ENCODE data around the gene GCDH.

- TF ChIP-seq PATZ1 (CRISPR knock-in tag; IDR thresholded peaks at IDR 0.05; ENCODE audit: borderline replicate concordance): no peak
- TF ChIP-seq ZFP3 (CRISPR knock-in tag; IDR thresholded peaks at IDR 0.05): no peak
- TF ChIP-seq ZNF70 (CRISPR knock-in tag; IDR thresholded peaks at IDR 0.05): no peak
- TF ChIP-seq CREB5 (CRISPR knock-in tag; IDR thresholded peaks at IDR 0.05; ENCODE audit: low read depth): no peak
- TF ChIP-seq RARB (CRISPR knock-in tag; IDR thresholded peaks at IDR 0.05): no peak
- TF ChIP-seq ZFP30 (CRISPR knock-in tag; IDR thresholded peaks at IDR 0.05): no peak
- TF ChIP-seq SNAI2 (CRISPR knock-in tag; IDR thresholded peaks at IDR 0.05): no peak
- no peak for TF ChIP-seq POU6F1 (CRISPR knock-in tag; IDR thresholded peaks at IDR 0.05; ENCODE audit: borderline replicate concordance, low read depth)
- no peak for TF ChIP-seq TSHZ2 (CRISPR knock-in tag; IDR thresholded peaks at IDR 0.05)
- no peak for TF ChIP-seq CSRNP3 (CRISPR knock-in tag; IDR thresholded peaks at IDR 0.05)
- TF ChIP-seq ZNF565 (CRISPR knock-in tag; conservative IDR thresholded peaks at IDR 0.05; ENCODE audit: low read depth): no peak
- TF ChIP-seq PPARA (CRISPR knock-in tag; IDR thresholded peaks at IDR 0.05; ENCODE audit: borderline replicate concordance): no peak
- TF ChIP-seq ARNTL (CRISPR knock-in tag; IDR thresholded peaks at IDR 0.05; ENCODE audit: borderline replicate concordance, low read depth): no peak
- TF ChIP-seq BACH2 (CRISPR knock-in tag; IDR thresholded peaks at IDR 0.05; ENCODE audit: borderline replicate concordance): no peak
Observed at GRCh38 chr19:12842511-12842910, 48.4 kb upstream of the GCDH start.
